Measurements from ENCODE around the gene PGM2L1. TPM values are rescaled to one million over a fixed set of nuclear protein-coding genes. Genes with fewer than 3 reads are reported as not detected.

PGM2L1 gene
- total and polyA plus RNA-seq, 2 of the 13 experiments (the other 11 are each of a cell fraction or from before 2014, with no cell fraction given): 0.57 to 1.2 TPM

DNA sequence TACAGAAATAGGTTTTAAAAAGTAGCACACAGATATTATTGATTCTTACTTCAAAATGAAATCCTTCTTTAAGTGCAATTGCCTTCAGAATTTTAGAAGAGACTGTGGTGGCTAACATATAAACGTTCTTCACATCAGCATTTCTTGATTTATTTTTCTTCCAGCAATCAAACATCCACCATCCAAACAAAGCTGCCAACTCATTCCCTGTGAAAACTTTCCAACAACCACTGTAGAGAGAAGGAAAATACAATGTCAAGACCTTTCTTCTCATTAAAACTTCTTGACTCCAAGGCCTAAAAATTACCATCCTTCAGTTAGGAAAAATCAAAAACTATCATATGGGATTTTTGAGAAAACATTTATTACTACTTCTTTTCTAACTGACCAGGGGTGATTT, 52.8 kb downstream of the PGM2L1 start (continued):
- TF ChIP-seq ELF3 (CRISPR knock-in tag; IDR thresholded peaks at IDR 0.05) (no peak), KAT7 (CRISPR knock-in tag; IDR thresholded peaks at IDR 0.05; ENCODE audit: borderline replicate concordance) (no peak)

DNA sequence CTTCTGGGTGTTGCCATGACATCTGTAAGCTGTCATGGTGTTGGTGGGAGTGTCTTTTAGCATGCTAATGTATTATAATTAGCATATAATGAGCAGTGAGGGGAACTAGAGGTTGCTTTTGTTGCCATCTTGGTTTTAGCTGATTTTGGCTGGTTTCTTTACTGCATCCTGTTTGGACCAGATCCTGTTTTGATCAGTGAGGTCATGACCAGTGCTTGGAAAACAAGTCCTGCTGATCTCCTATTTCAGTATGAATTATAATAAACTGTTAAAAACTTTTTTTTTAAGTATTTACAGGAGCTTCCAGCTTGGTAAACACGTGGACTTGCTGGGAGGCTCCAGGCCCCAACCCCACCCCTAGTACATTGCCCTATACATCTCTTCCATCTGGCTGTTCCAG, 56.3 kb downstream of the PGM2L1 start:
- 33% methylated on average over 1 of the region's 1 CpG for WGBS (ENCODE audit: low lambda C conversion rate)
- BruUV-seq (replicated peaks): no TSS peak
- H3K9ac ChIP-seq (ENCODE audit: insufficient read depth, low read depth, low read length): no peak overlapping the region
- peaks cover 11% of the 10 kb centered on the region; the same call in 1 of the 2 replicates for H3K4me1 ChIP-seq (ENCODE audit: insufficient read depth, low read length)
- ChIA-PET POLR2A (no interaction called here), CTCF (ENCODE audit: low intra/inter-chr PET ratio, low total read pairs) (no interaction called here)
- FAIRE-seq: no peak
- no peak overlapping the region for H3K4me3 ChIP-seq (replicated peaks in 1 of 3; ENCODE audit: insufficient read depth in 1 of 3, low read depth in 2 of 3, low read length in 3 of 3)
- no peaks in the 10 kb centered on the region for H4K20me1 ChIP-seq (ENCODE audit: insufficient read depth, low read length)
- H3K27me3 ChIP-seq (ENCODE audit: control insufficient read depth in 1 of 2, insufficient read depth in 2 of 2, low read length in 2 of 2): no peaks in the 10 kb centered on the region
- no peak overlapping the region for H2AFZ ChIP-seq (ENCODE audit: low read length)
- no peaks in the 10 kb centered on the region for H3K9me3 ChIP-seq (ENCODE audit: low read length)
- H3K79me2 ChIP-seq (ENCODE audit: insufficient read depth, low read length): no peaks in the 10 kb centered on the region
- no peak overlapping the region for H3K27ac ChIP-seq (ENCODE audit: extremely low read length, insufficient read depth, low read length)
- TF ChIP-seq POLR2AphosphoS2 (IDR thresholded peaks at IDR 0.05; ENCODE audit: low read depth, low read length) (no peak), SRF (IDR thresholded peaks at IDR 0.05; ENCODE audit: low read depth, low read length) (no peak), ZNF570 (CRISPR knock-in tag; IDR thresholded peaks at IDR 0.05; ENCODE audit: borderline replicate concordance) (no peak), ZNF790 (CRISPR knock-in tag; IDR thresholded peaks at IDR 0.05; ENCODE audit: borderline replicate concordance) (no peak)
- ATAC-seq: no peak
- no peaks in the 10 kb centered on the region for H3K36me3 ChIP-seq (replicated peaks in 1 of 2; ENCODE audit: control insufficient read depth in 1 of 2, insufficient read depth in 2 of 2, low read length in 2 of 2)
- DNase-seq (ENCODE audit: low spot score): no peak
- in situ Hi-C loops (cut with HindIII; ENCODE audit: extremely low pct_ligation_motif_present, low pct_unique_long_range_greater_than_20kb): no loop called here
- intact Hi-C loops (cut with micrococcal nuclease; ENCODE audit: unreplicated experiment): no loop called here
- no peak overlapping the region for H3K4me2 ChIP-seq (ENCODE audit: low read depth, low read length)

DNA sequence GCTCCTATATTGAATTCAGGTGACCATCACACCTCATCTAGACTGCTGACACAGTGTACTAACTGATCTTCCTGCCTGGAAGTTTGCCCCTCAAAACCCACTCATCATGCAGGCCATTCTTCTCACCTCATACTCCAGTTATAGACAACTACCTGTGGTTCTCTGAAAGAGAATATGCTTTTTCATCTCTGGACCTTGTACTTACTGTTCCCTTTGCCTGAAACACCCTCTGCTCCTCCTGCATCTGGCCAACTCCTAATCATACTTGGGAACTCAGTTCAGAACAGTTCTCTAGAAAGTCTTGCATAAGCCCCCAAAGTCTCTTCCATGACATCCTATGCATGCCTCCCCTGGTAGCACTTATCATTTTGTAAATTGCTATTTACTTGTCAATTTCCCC, 58.6 kb downstream of the PGM2L1 start:
- Histone ChIP-seq H3K9ac (ENCODE audit: insufficient read depth, low read depth, low read length) (no peak overlapping the region), H3K27me3 (ENCODE audit: control insufficient read depth in 1 of 2, insufficient read depth in 2 of 2, low read length in 2 of 2) (no peaks in the 10 kb centered on the region), H3K9me3 (ENCODE audit: low read length) (no peaks in the 10 kb centered on the region), H3K27ac (ENCODE audit: extremely low read length, insufficient read depth, low read length) (no peak overlapping the region), H4K20me1 (ENCODE audit: insufficient read depth, low read length) (no peaks in the 10 kb centered on the region), H3K4me1 (ENCODE audit: insufficient read depth, low read length) (peaks cover 11% of the 10 kb centered on the region; the same call in 1 of the 2 replicates), H3K79me2 (ENCODE audit: insufficient read depth, low read length) (no peaks in the 10 kb centered on the region), H3K4me2 (ENCODE audit: low read depth, low read length) (no peak overlapping the region), H3K36me3 (replicated peaks in 1 of 2; ENCODE audit: control insufficient read depth in 1 of 2, insufficient read depth in 2 of 2, low read length in 2 of 2) (no peaks in the 10 kb centered on the region), H2AFZ (ENCODE audit: low read length) (no peak overlapping the region), H3K4me3 (replicated peaks in 1 of 3; ENCODE audit: insufficient read depth in 1 of 3, low read depth in 2 of 3, low read length in 3 of 3) (no peak overlapping the region)
- DNase-seq (ENCODE audit: low spot score) (no peak), FAIRE-seq (no peak), ATAC-seq (no peak)
- intact Hi-C loops (cut with micrococcal nuclease; ENCODE audit: unreplicated experiment): no loop called here
- in situ Hi-C loops (cut with HindIII; ENCODE audit: extremely low pct_ligation_motif_present, low pct_unique_long_range_greater_than_20kb): no loop called here
- ChIA-PET CTCF (ENCODE audit: low intra/inter-chr PET ratio, low total read pairs) (no interaction called here), POLR2A (no interaction called here)
- BruUV-seq (replicated peaks): no TSS peak
- TF ChIP-seq, protein P1, sequence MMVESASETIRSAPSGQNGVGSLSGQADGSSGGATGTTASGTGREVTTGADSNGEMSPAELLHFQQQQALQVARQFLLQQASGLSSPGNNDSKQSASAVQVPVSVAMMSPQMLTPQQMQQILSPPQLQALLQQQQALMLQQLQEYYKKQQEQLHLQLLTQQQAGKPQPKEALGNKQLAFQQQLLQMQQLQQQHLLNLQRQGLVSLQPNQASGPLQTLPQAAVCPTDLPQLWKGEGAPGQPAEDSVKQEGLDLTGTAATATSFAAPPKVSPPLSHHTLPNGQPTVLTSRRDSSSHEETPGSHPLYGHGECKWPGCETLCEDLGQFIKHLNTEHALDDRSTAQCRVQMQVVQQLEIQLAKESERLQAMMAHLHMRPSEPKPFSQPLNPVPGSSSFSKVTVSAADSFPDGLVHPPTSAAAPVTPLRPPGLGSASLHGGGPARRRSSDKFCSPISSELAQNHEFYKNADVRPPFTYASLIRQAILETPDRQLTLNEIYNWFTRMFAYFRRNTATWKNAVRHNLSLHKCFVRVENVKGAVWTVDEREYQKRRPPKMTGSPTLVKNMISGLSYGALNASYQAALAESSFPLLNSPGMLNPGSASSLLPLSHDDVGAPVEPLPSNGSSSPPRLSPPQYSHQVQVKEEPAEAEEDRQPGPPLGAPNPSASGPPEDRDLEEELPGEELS (CRISPR knock-in tag; IDR thresholded peaks at IDR 0.05): no peak
- TF ChIP-seq, protein P2, sequence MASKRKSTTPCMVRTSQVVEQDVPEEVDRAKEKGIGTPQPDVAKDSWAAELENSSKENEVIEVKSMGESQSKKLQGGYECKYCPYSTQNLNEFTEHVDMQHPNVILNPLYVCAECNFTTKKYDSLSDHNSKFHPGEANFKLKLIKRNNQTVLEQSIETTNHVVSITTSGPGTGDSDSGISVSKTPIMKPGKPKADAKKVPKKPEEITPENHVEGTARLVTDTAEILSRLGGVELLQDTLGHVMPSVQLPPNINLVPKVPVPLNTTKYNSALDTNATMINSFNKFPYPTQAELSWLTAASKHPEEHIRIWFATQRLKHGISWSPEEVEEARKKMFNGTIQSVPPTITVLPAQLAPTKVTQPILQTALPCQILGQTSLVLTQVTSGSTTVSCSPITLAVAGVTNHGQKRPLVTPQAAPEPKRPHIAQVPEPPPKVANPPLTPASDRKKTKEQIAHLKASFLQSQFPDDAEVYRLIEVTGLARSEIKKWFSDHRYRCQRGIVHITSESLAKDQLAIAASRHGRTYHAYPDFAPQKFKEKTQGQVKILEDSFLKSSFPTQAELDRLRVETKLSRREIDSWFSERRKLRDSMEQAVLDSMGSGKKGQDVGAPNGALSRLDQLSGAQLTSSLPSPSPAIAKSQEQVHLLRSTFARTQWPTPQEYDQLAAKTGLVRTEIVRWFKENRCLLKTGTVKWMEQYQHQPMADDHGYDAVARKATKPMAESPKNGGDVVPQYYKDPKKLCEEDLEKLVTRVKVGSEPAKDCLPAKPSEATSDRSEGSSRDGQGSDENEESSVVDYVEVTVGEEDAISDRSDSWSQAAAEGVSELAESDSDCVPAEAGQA (IDR thresholded peaks at IDR 0.05; ENCODE audit: low read depth): no peak
- TF ChIP-seq, protein P2 (CRISPR knock-in tag; IDR thresholded peaks at IDR 0.05; ENCODE audit: borderline replicate concordance): no peak
- TF ChIP-seq ZNF629 (CRISPR knock-in tag; conservative IDR thresholded peaks at IDR 0.05): no peak
- TF ChIP-seq ZNF562 (CRISPR knock-in tag; IDR thresholded peaks at IDR 0.05; ENCODE audit: borderline replicate concordance): no peak
